Lower lobe of right lung (tissue), 2 donors: Measurements from ENCODE around the gene SOBP. TPM values are rescaled to one million over a fixed set of nuclear protein-coding genes. Genes with fewer than 3 reads are reported as not detected.

ENCODE experiments used
- ATAC-seq, 2 donors: fragments of 200-7000 bp; cut with Tn5 transposase; one replicate each; pipeline ENCODE4 v1.9.1; 2020 to 2022; ENCODE audit warnings: mild to moderate bottlenecking in 2 of 2, moderate library complexity in 2 of 2
- DNase-seq: peaks from one replicate; pipeline ENCODE4 v3.0.0-alpha.2; 2020
- H3K27ac ChIP-seq: fragments of 200-600 bp; one replicate; pipeline ENCODE4 v1.8.0; 2022
- H3K27me3 ChIP-seq: fragments of 200-600 bp; one replicate; pipeline ENCODE4 v1.8.0; 2022; ENCODE audit warnings: low read depth
- H3K36me3 ChIP-seq: fragments of 200-600 bp; one replicate; pipeline ENCODE4 v1.8.0; 2022; ENCODE audit warnings: mild to moderate bottlenecking
- H3K4me1 ChIP-seq: fragments of 200-600 bp; one replicate; pipeline ENCODE4 v1.8.0; 2022
- H3K4me3 ChIP-seq: fragments of 200-600 bp; one replicate; pipeline ENCODE4 v1.8.0; 2022; ENCODE audit warnings: mild to moderate bottlenecking
- H3K9me3 ChIP-seq: fragments of 200-600 bp; one replicate; pipeline ENCODE4 v1.8.0; 2022
- CTCF ChIP-seq: fragments of 200-600 bp; IDR thresholded peaks from one replicate; pipeline ENCODE4 v1.8.0; 2022; ENCODE audit warnings: antibody characterized with exemption, mild to moderate bottlenecking
- intact Hi-C: fragments of 100-400 bp; cut with DNase I; formaldehyde crosslinking; loops from one replicate; pipeline ENCODE4 v1.11.0; 2022
- total RNA-seq: library from RNA; stranded (reverse); fragmentation: NEBNext Ultra II Directional; extraction: Animal tissue kit (Norgen Biotek cat#: 25700); gene quantifications from one replicate; pipeline ENCODE4 v1.2.1, GENCODE V29; 2021
- donor health status: DM: no; HTN: yes; CAD: no; lungs with severe emphysema.

Gene SOBP
- total RNA-seq, 1 donor from 2014 or later = 6.9 TPM

GRCh38 chr6:107691062-107691751 lies 201.3 kb downstream of the SOBP start:
- intact Hi-C loops = no loop called here
- Histone ChIP-seq H3K4me3 (no peak overlapping the region), H3K27ac (no peak overlapping the region), H3K36me3 (no peaks in the 10 kb centered on the region), H3K4me1 (no peaks in the 10 kb centered on the region), H3K27me3 (no peaks in the 10 kb centered on the region), H3K9me3 (no peaks in the 10 kb centered on the region)
- no peak for DNase-seq
- ATAC-seq = no peak
- TF ChIP-seq CTCF = no peak

- Histone ChIP-seq H3K36me3 (no peaks in the 10 kb centered on the region), H3K27ac (no peak overlapping the region), H3K4me1 (no peaks in the 10 kb centered on the region), H3K4me3 (no peak overlapping the region), H3K9me3 (no peaks in the 10 kb centered on the region), H3K27me3 (no peaks in the 10 kb centered on the region)
- TF ChIP-seq CTCF = no peak
- no peak for DNase-seq
- intact Hi-C loops = no loop called here
- no peak for ATAC-seq
Observed at GRCh38 chr6:107692351-107692750, 202.4 kb downstream of the SOBP start.

- ATAC-seq (no peak), DNase-seq (no peak)
- Histone ChIP-seq H3K4me3 (no peak overlapping the region), H3K9me3 (no peaks in the 10 kb centered on the region), H3K27ac (no peak overlapping the region), H3K36me3 (no peaks in the 10 kb centered on the region), H3K4me1 (no peaks in the 10 kb centered on the region), H3K27me3 (no peaks in the 10 kb centered on the region)
- no peak for TF ChIP-seq CTCF
- intact Hi-C loops = no loop called here
Observed at GRCh38 chr6:107695061-107695720, 205.3 kb downstream of the SOBP start.

- ATAC-seq (no peak), DNase-seq (no peak)
- no peak for TF ChIP-seq CTCF
- H3K4me1 ChIP-seq = no peaks in the 10 kb centered on the region
- H3K27ac ChIP-seq = no peak overlapping the region
- H3K27me3 ChIP-seq = no peaks in the 10 kb centered on the region
- H3K4me3 ChIP-seq = no peak overlapping the region
- intact Hi-C loops = no loop called here
- no peaks in the 10 kb centered on the region for H3K9me3 ChIP-seq
- no peaks in the 10 kb centered on the region for H3K36me3 ChIP-seq
Observed at GRCh38 chr6:107697682-107698081, 207.8 kb downstream of the SOBP start.

GRCh38 chr6:107698146-107698545 lies 208.2 kb downstream of the SOBP start:
- no peak for ATAC-seq
- Histone ChIP-seq H3K36me3 (no peaks in the 10 kb centered on the region), H3K4me1 (no peaks in the 10 kb centered on the region), H3K27ac (no peak overlapping the region), H3K9me3 (no peaks in the 10 kb centered on the region), H3K27me3 (no peaks in the 10 kb centered on the region), H3K4me3 (no peak overlapping the region)
- intact Hi-C loops = no loop called here
- DNase-seq = no peak
- no peak for TF ChIP-seq CTCF
